Activated effector memory CD4-positive, alpha-beta T cell treated with Interleukin-2 at 50 U/mL for 16 hours (primary cell): ENCODE results near the gene PLA2G4D.
"Not testable (repeated sequence)": the region's sequence is repeated elsewhere in the genome, so short reads cannot be mapped to it uniquely, and the experiment has no call there.

Source experiments
- DNase-seq: peaks from one replicate; pipeline ENCODE4 v3.0.0-alpha.2; 2020

The PLA2G4D gene

GRCh38 chr15:42121682-42122081, 27.3 kb upstream of the PLA2G4D start:
- DNase-seq, result no peak

GRCh38 chr15:42121021-42121420, 26.7 kb upstream of the PLA2G4D start:
- no peak for DNase-seq

GRCh38 chr15:42120285-42120684, 25.9 kb upstream of the PLA2G4D start:
- DNase-seq, result no peak

- DNase-seq, result no peak
Measured at GRCh38 chr15:42119446-42119760, 25.0 kb upstream of the PLA2G4D start.

- DNase-seq, result no peak
Measured at GRCh38 chr15:42118650-42119445, 24.5 kb upstream of the PLA2G4D start.

- DNase-seq, result no peak
Measured at GRCh38 chr15:42111924-42112323, 17.6 kb upstream of the PLA2G4D start.

GRCh38 chr15:42110367-42110766, 16.0 kb upstream of the PLA2G4D start:
- DNase-seq, result no peak

GRCh38 chr15:42108806-42109205, 14.4 kb upstream of the PLA2G4D start:
- DNase-seq, result no peak

- DNase-seq, result no peak
Measured at GRCh38 chr15:42108189-42108588, 13.8 kb upstream of the PLA2G4D start.

GRCh38 chr15:42107473-42107872, 13.1 kb upstream of the PLA2G4D start:
- no peak for DNase-seq

GRCh38 chr15:42106288-42106687, 11.9 kb upstream of the PLA2G4D start:
- DNase-seq, result no peak

GRCh38 chr15:42104095-42104891, 9.9 kb upstream of the PLA2G4D start:
- DNase-seq, result no peak

- DNase-seq, result no peak
Measured at GRCh38 chr15:42102646-42103235, 8.4 kb upstream of the PLA2G4D start.

GRCh38 chr15:42101861-42102260, 7.5 kb upstream of the PLA2G4D start:
- no peak for DNase-seq

- no peak for DNase-seq
Measured at GRCh38 chr15:42100021-42100800, 5.8 kb upstream of the PLA2G4D start.

- no peak for DNase-seq
Measured at GRCh38 chr15:42097018-42097417, 2.7 kb upstream of the PLA2G4D start.

GRCh38 chr15:42093966-42094365, 396 bp downstream of the PLA2G4D start:
- no peak for DNase-seq

- DNase-seq, result no peak
Measured at GRCh38 chr15:42092398-42093318, 1.7 kb downstream of the PLA2G4D start.

GRCh38 chr15:42091753-42092397, 2.5 kb downstream of the PLA2G4D start:
- not testable (repeated sequence) for DNase-seq

- DNase-seq, result no peak
Measured at GRCh38 chr15:42090781-42091180, 3.6 kb downstream of the PLA2G4D start.

- no peak for DNase-seq
Measured at GRCh38 chr15:42090370-42090769, 4.0 kb downstream of the PLA2G4D start.

- DNase-seq, result no peak
Measured at GRCh38 chr15:42089942-42090341, 4.4 kb downstream of the PLA2G4D start.
